NAMALWA (cell line): ENCODE measurements around the gene OBSL1.
A peak's percentile ranks its signal among the peaks of the same experiment; 100 is the strongest.

Experiments used
- DNase-seq: peaks from one replicate; pipeline ENCODE4 v3.0.0-alpha.2; 2015; ENCODE audit warnings: low spot score

OBSL1 gene

GRCh38 chr2:219549619-219550018, 21.7 kb downstream of the OBSL1 start:
- DNase-seq, result no peak

GRCh38 chr2:219548990-219549389, 22.3 kb downstream of the OBSL1 start:
- no peak for DNase-seq

- DNase-seq, result no peak
Measured at GRCh38 chr2:219547621-219548020, 23.7 kb downstream of the OBSL1 start.

- no peak for DNase-seq
Measured at GRCh38 chr2:219545943-219546352, 25.4 kb downstream of the OBSL1 start.

GRCh38 chr2:219545295-219545942, 25.9 kb downstream of the OBSL1 start:
- DNase-seq, result no peak

GRCh38 chr2:219544567-219544966, 26.8 kb downstream of the OBSL1 start:
- no peak for DNase-seq

GRCh38 chr2:219543596-219544358, 27.6 kb downstream of the OBSL1 start, which contains the start of the genes CHPF and TMEM198:
TSS of gene CHPF (minus strand) at chr2:219543809. CDS start at chr2:219543538, 271 bp downstream.
TSS of gene TMEM198 (plus strand) at chr2:219544028. CDS start at chr2:219544728, 700 bp downstream.
- DNase-seq, result peak; percentile 99

- peak; percentile 35 for DNase-seq
Measured at GRCh38 chr2:219542931-219543595, 28.3 kb downstream of the OBSL1 start.

- DNase-seq, result peak; percentile 91
Measured at GRCh38 chr2:219541611-219542180, 29.6 kb downstream of the OBSL1 start.

GRCh38 chr2:219540784-219541504, 30.4 kb downstream of the OBSL1 start:
- no peak for DNase-seq

GRCh38 chr2:219539926-219540678, 31.2 kb downstream of the OBSL1 start:
- DNase-seq, result no peak

GRCh38 chr2:219538956-219539788, 32.2 kb downstream of the OBSL1 start:
- DNase-seq, result no peak

GRCh38 chr2:219538504-219538951, 32.8 kb downstream of the OBSL1 start:
- DNase-seq, result no peak

GRCh38 chr2:219537657-219538488, 33.5 kb downstream of the OBSL1 start:
- no peak for DNase-seq

- DNase-seq, result no peak
Measured at GRCh38 chr2:219536967-219537366, 34.4 kb downstream of the OBSL1 start.

- no peak for DNase-seq
Measured at GRCh38 chr2:219536425-219536824, 34.9 kb downstream of the OBSL1 start.

GRCh38 chr2:219533930-219534661, 37.2 kb downstream of the OBSL1 start:
- DNase-seq, result no peak

GRCh38 chr2:219532378-219532649, 39.0 kb downstream of the OBSL1 start:
- no peak for DNase-seq
